Measurements from ENCODE around the gene SLC10A3.

GRCh38 chrX:154506483-154507332, 16.3 kb upstream of the SLC10A3 start:
- TF ChIP-seq POLR2A (IDR thresholded peaks at IDR 0.05; ENCODE audit: low read length), result no peak
- TF ChIP-seq GATA1 (IDR thresholded peaks at IDR 0.05; ENCODE audit: low read depth, low read length), result no peak

Data from erythroblast (primary cell).